SIG-M5 (cell line): ENCODE results near the gene TRIM61.
"Not testable (repeated sequence)": the region's sequence is repeated elsewhere in the genome, so short reads cannot be mapped to it uniquely, and the experiment has no call there.

Source experiments
- DNase-seq: peaks from one replicate; lab custom pipeline; 2025; lab: John Stamatoyannopoulos, UW

TRIM61 gene

DNA sequence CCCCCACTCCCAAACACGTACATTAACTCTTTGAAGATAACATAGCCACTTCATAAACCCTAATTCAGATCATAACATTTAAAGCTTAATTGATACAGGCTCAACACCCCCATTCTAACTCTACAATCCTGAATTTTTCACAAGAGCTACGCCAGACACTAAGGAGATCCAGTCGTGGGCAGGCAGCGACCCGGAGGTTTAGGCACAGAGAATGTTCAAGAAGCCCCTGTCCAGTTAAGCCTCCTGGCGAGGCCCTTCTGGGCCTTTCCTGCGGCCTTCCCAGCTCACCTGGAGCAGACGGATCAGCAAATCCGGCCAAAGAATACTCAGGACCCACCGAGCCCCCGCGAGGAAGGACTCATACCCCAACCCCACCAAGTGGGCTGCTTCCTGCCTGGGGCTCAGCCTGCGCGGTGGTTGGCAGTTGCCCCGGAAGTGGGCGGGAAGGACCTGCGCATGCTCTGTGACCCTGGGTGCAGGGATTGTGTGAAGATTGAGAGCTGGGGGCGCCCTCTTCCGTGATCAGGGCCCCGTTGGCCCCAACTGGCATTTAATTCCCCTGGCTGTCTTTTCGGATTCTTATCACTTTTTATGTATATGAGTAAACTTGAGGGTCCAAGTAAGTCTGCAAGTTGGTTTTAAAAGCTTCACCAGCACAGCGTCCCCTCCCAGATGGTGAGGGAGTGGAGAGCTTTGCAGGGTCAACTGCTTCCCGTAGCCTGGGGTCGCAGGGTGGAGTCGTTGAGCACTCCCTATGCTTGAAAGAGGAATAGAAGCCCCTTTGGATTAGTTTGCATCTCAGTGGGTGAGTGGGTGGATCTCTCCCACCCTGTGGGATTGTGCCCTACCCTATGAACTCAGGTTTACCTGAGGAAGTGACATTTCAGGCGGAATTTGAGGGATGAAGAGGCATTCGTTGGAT lies at the start of gene TRIM61:
Gene TRIM61 (minus strand): TSS at position 415 of the 922 bp plus-strand sequence. CDS start 7,655 bp downstream, outside the sequence.
- DNase-seq: no peak

DNA sequence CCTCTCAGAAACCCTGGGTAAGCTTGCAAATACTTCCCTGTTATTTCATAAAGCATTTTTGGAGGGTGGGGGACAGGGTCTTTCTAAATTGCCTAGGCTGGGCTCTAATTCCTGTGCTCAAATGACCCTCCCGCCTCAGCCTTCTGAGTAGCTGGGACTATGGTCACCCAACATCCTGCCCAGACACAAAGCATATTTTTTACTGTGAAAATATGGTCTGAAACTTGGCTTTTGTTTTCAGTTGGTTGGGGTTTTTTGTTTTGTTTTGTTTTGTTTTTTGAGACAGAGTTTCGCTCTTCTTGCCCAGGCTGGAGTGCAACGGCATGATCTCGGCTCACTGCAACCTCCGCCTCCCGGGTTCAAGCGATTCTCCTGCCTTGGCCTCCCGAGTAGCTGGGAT lies 48.3 kb upstream of the TRIM61 start:
- DNase-seq: not testable (repeated sequence)

DNA sequence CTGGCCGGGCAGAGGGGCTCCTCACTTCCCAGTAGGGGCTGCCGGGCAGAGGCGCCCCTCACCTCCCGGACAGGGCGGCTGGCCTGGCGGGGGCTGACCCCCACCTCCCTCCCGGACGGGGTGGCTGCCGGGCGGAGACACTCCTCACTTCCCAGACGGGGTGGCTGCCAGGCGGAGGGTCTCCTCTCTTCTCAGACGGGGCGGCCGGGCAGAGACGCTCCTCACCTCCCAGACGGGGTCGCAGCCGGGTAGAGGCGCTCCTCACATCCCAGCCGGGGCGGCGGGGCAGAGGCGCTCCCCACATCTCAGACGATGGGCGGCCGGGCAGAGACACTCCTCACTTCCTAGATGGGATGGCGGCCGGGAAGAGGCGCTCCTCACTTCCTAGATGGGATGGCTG lies 42.5 kb upstream of the TRIM61 start:
- not testable (repeated sequence) for DNase-seq

DNA sequence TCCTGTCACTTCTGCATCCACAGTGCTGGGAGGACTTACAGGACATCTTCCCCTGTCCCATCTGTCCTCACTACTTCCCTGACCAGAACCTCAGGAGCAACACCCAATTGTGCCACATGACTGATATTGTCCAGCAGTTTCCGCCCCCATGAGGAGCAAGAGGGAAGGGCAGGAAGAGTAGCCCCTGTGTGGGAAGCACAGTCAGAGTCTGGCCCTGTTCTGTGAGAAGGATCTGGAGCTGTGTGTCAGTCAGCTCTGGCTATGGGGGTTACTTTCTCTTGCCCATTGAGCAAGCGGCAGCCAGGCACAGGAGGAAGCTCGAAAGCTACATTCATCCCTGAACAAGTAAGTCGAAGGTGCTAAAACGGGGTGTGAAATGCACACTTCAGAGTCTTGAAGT lies 39.5 kb upstream of the TRIM61 start:
- no peak for DNase-seq

DNA sequence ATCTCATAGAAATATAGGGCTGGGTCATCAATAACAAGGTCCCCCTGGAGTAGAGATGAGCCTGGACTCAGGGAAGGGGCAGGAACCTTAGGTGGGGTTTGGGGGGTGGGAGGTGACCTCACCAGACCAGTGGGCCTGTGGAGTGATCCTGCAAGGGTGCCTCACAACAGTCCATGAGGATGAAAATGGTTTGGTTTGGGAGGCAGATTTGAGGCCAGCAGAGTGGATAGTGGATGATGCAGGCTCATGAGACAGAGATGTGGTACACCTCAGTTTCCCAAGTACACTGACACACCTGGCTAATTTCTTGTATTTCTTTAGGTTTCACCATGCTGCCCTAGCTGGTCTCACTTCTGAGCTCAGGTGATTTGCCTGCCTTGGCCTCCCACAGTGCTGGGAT lies 36.2 kb upstream of the TRIM61 start:
- DNase-seq: no peak

DNA sequence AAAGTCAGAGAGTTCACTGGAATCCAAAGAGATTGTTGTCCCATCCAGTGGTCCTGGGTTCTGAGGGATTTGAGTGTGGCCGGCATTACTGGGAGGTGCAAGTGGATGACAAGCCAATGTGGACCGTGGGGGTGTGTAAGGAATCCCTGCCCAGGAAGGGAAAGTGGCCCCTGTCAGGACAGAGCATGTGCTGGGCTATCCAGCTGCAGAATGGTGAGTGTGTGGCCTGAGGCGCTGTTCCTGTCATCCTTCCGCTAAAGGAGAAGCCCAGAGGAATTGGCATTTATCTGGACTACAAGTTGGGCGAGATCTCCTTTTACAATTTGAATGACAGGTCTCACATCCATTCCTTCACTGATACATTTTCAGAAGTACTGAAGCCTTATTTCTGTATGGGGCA lies 33.9 kb upstream of the TRIM61 start:
- DNase-seq: no peak

DNA sequence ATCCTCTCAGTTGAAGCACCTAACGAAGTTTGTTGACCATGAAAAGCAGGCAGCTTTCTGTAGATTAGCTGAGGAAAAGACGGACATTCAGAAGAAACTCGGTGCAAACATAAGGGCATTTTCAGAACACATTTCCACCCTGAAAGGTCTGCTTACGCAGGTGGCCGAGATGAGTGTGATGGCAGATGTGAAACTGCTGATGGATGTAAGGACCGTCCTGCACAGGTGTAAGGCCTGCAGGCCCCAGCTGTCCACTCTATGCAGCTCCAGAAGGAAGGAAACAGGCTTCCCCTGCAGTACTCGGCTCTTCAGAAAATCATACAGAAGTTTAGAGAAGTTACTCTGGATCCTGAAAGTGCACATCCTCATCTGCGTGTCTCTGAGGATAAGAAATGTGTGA lies 33.5 kb upstream of the TRIM61 start:
- DNase-seq: no peak

DNA sequence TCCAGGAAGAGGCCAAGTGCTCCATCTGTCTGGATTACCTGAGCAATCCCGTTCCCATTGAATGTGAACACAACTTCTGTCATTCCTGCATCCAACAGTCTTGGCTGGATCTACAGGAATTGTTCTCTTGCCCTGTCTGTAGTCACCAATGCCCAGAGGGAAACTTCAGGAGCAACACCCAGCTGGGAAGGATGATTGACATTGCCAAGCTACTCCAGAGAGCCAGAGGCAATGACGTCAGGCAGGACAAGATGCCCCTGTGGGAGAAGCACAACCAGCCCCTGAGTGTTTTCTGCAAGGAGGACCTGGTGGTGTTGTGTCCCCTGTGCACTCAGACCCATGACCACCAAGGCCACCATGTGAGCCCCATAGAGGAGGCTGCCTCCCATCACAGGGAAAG lies 33.0 kb upstream of the TRIM61 start:
- no peak for DNase-seq

DNA sequence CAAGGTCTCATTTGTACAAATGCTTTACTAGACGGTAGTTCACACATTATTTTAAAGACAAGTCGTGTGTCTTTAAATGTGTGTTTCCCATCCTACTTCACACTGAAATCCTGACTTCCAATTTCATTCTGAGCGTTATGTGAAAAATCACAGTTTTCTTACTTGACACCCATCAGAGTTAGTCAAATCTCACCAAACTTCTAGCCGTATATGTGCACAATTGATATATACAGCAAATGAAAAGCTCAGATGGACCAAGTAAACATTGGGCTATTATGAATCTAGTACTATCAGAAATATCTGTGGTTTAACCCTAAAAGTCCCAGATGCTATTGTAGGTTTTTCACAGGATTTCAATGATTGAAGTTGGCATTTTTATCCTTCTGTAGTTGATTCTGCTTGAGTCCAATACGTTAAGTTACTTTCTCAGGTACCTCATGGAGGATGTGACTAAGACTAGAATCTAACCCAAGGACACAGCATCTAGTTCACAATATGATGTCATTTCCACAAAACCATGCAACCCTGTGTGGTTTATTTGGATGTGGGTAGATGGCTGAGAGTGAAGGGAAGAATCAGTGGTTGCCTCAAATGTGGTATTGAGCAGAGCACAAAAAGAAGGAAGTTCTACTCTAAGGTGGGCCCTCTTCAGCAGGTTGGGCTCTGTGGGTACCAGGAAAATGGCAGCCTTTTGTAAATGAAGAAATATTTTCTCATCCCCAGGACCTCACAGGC lies 32.2 kb upstream of the TRIM61 start:
- DNase-seq: no peak

DNA sequence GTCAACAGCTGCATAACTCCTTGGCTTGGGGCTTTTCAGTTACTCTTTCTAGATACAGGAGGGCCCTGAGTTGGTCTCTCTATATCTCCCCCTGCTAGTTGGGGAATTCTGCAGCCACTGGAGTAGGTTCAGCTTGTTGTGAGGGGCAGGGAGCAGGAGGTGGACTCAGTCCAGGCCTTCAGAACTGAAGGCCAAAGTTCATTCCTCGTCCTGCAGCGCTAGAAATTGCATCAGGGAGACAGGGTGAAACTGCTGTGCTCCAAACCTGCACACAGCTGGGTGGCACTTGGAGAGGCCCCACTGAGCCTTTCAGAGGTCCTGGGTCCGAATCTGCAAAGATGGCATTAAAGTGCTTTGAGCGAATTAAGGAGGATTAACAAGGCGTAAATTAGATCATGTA lies 29.4 kb upstream of the TRIM61 start:
- DNase-seq: no peak

DNA sequence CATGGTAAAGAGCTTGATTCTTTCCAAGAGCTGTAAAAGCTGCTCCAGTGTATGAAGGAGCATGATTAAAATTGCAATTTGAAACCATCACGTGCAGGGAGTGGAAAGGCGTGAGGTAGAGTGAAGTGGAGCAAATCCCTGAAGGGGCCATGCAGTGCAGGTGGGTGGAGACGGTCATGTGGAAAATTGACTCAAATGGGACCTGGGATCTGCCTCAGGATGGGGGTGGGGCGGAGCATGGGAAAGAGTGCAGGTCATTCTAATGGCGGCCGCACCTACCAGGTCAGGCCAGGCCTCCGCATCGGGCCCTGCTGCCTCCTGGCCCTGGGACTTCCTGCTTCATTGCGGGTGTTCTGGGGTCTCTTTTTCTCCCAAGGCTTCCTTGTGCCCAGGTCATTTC lies 29.0 kb upstream of the TRIM61 start:
- no peak for DNase-seq

DNA sequence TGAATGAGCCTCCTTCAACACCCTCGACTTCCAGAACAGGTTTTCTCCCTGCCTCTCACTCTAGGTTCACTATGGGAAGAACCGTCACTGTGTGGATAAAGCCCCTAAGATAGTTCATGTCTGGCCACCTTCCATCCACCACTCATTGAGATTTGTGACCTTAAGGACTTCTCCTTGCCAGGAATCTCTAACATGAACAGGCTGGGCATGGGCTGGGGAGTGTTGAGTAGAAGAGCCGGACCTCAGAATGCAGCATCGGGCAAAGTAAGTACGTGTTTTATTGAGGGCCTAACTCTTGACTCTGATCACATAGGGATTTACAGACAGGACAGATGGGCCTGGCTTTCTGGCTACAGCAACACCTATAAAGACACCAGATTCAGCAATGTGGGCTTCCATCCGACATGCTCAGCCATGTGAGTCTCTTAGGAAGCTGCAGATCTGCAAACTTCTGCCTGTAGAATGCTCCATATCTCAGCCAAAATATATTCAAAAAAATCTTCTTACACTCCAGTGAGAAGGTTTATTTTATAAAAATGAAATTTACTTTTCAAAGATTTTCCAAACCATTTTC lies 28.0 kb upstream of the TRIM61 start:
- no peak for DNase-seq

DNA sequence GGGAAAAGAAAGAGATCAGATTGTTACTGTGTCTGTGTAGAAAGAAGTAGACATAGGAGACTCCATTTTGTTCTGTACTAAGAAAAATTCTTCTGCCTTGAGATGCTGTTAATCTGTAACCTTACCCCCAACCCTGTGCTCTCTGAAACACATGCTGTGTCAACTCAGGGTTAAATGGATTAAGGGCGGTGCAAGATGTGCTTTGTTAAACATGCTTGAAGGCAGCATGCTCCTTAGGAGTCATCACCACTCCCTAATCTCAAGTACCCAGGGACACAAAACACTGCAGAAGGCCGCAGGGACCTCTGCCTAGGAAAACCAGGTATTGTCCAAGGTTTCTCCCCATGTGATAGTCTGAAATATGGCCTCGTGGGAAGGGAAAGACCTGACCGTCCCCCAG lies 24.5 kb upstream of the TRIM61 start:
- DNase-seq: not testable (repeated sequence)

DNA sequence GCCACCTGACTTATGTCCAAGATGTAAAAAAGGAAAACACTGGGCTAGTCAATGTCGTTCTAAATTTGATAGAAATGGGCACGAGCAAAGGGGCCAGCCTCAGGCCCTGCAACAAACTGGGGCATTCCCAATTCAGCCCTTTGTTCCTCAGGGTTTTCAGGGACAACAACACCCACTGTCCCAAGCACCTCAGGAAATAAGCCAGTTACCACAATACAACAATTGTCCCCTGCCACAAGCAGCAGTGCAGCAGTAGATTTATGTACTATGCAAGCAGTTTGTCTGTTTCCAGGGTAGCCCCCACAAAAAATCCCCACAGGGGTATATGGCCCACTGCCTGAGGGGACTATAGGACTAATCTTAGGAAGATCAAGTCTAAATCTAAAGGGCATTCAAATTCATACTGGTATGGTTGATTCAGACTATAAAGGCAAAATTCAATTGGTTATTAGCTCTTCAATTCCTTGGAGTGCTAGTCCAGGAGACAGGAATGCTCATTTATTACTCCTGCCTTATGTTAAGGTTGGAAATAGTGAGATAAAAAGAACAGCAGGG lies 21.1 kb upstream of the TRIM61 start:
- not testable (repeated sequence) for DNase-seq

DNA sequence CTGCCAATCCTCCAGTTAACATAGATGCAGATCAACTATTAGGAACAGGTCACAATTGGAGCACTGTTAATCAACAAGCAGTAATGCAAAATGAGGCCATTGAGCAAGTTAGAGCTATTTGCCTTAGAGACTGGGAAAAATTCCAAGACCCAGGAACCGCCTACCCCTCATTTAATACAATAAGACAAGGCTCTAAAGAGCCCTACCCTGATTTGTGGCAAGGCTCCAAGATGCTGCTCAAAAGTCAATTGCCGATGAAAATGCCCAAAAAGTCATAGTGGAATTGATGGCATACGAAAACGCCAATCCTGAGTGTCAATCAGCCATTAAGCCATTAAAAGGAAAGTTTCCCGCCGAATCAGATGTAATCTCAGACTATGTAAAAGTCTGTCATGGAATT lies 20.5 kb upstream of the TRIM61 start:
- no peak for DNase-seq

DNA sequence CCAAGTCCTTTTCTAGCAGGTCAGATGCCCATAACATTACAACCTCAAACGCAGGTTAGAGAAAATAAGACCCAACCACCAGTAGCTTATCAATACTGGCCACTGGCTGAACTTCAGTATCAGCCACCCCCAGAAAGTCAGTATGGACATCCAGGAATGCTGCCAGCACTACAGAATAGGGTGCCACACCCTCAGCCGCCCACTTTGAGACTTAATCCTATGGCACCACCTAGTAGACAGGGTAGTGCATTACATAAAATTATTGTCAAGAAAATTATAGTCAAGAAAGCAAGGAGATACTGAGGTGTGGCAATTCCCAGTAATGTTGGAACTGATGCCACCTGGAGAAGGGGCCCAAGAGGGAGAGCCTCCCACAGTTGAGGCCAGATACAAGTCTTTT lies 19.9 kb upstream of the TRIM61 start:
- DNase-seq: no peak

DNA sequence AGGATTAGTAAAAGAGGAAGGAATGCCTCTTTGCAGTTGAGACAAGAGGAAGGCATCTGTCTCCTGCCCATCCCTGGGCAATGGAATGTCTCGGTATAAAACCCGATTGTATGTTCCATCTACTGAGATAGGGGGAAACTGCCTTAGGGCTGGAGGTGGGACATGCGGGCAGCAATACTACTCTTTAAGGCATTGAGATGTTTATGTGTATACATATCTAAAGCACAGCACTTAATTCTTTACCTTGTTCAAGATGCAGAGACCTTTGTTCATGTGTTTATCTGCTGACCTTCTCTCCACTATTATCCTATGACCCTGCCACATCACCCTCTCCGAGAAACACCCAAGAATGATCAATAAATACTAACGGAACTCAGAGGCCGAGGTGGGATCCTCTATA lies 18.7 kb upstream of the TRIM61 start:
- not testable (repeated sequence) for DNase-seq

DNA sequence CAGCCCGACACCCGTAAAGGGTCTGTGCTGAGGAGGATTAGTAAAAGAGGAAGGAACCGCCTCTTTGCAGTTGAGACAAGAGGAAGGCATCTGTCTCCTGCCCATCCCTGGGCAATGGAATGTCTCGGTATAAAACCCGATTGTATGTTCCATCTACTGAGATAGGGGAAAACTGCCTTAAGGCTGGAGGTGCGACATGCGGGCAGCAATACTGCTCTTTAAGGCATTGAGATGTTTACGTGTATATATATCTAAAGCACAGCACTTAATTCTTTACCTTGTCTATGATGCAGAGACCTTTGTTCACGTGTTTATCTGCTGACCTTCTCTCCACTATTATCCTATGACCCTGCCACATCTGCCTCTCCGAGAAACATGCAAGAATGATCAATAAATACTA lies 13.3 kb upstream of the TRIM61 start:
- not testable (repeated sequence) for DNase-seq

DNA sequence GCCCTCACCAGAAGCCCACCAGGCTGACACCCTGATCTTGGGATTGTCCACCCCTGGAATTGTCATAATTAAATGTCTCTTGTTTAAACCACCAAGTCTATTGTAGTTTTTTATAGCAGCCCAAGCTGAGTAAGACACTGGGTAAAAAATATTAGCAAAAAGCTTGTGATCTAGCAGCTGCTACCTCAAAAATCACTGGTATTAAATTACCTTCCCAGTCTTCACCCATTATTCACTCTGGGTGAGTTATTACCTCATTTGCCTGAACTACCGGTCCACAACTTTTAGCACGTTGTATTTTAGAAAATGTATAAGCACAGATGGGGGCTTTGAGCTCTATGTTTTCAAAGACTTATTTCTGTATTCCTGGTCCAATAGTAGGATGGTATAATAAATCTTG lies 12.0 kb upstream of the TRIM61 start:
- no peak for DNase-seq

DNA sequence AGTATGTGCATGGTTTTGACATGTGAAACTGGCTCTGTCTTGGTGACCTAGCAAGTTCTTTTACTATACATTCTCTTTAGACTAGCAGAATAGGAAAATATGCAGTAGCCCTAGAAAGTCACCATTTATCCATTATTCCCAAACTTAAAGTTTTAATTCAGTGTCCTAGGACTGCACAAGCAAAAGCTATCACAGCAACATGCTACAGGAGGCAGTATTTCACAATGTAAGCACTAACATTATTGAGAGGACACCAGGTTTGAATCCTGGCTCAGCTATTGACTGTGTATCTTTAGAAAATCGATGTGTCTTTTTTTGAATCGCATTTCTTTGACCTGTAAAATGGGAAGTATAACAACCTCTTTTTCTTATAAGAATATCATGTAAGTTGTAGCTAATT lies 5.5 kb downstream of the TRIM61 start:
- DNase-seq: not testable (repeated sequence)

DNA sequence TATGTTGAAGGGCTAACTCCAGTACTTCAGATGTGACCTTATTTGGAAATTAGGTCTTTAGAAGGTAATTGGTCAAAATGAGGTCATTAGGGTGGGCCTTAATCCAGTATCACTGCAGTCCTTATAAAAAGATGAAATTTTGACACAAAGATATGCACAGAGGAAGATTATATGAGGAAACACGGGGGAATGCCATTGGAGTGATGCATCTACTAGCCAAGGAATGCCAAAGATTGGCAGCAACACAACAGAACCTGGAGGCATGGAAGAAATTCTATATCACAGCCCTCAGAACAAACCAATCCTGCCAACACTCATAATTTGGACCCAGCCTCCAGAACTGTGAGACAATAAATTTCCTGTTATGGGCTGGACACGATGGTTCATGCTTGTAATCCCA lies 17.6 kb downstream of the TRIM61 start:
- no peak for DNase-seq

DNA sequence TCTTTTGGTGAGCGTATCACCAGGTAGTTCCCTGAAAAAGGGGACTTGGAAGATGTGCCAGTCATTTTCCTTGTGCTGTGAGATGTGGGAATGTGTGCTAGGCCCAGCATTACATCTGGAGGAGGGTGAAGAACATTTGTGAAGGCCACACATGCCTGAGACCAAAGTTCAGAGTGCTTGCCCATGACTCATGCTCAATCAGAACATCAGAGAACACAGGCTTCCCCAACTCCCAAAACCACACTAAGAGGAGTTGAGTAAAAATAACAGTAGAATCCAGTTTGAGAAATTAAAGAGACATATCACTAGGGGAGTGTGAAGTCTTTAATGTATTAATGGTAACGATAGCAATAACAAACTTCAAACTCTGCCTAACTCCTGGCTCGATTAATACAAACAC lies 18.0 kb downstream of the TRIM61 start:
- DNase-seq: not testable (repeated sequence)
